Panc1 (cell line): Measurements from ENCODE around the gene KRT16. TPM values are rescaled to one million over a fixed set of nuclear protein-coding genes. Genes with fewer than 3 reads are reported as not detected.

Source experiments
- ATAC-seq: fragments of 200-7000 bp; cut with Tn5 transposase; 2 replicates; pipeline ENCODE4 v1.9.1; 2020; ENCODE audit warnings: mild to moderate bottlenecking, moderate library complexity
- BruUV-seq: library from RNA; stranded (reverse); fragments of 400-500 nt; replicated peaks from 2 replicates; lab custom pipeline; 2021; lab: Mats Ljungman, UMichigan
- CTCF ChIA-PET: fragments of 300-600 bp; sonication (Branson Sonifier 250); formaldehyde crosslinking; loops from one replicate; lab custom pipeline; 2022; ENCODE audit warnings: antibody characterized with exemption; lab: Charles Lee
- POLR2A ChIA-PET: fragments of 300-600 bp; sonication (Branson Sonifier 250); formaldehyde crosslinking; loops from one replicate; lab custom pipeline; 2022; ENCODE audit warnings: antibody characterized with exemption; lab: Charles Lee
- DNase-seq: peaks from one replicate; pipeline ENCODE4 v3.0.0-alpha.2; 2010; ENCODE audit warnings: low read depth, low spot score
- H3K27ac ChIP-seq: 2 replicates; pipeline ENCODE4 v1.5.1; 2011; ENCODE audit warnings: mild to moderate bottlenecking, low read length, inconsistent platforms
- H3K27me3 ChIP-seq: fragments of 200-500 bp; sonication (Bioruptor generic); 2 replicates; pipeline ENCODE4 v1.6.0; 2014; ENCODE audit warnings: low read length, inconsistent platforms; ENCODE audit not compliant: control insufficient read depth, insufficient read depth
- H3K36me3 ChIP-seq: fragments of 200-500 bp; sonication (Bioruptor generic); 2 replicates; pipeline ENCODE4 v1.5.1; 2014; ENCODE audit warnings: inconsistent platforms, mild to moderate bottlenecking, low read length, moderate library complexity; ENCODE audit not compliant: control insufficient read depth, insufficient read depth
- H3K4me1 ChIP-seq: 2 replicates; pipeline ENCODE4 v1.5.1; 2011; ENCODE audit warnings: inconsistent platforms, mild to moderate bottlenecking, low read length, moderate library complexity; ENCODE audit not compliant: control insufficient read depth, insufficient read depth
- H3K4me3 ChIP-seq, 2 experiments: 2 replicates each; pipeline ENCODE4 v1.5.1; 2011 to 2012; ENCODE audit warnings: low read depth in 2 of 2, low read length in 2 of 2, mild to moderate bottlenecking in 2 of 2, inconsistent platforms in 1 of 2, moderate library complexity in 1 of 2
- H3K9me3 ChIP-seq: fragments of 200-500 bp; sonication (Bioruptor generic); 2 replicates; pipeline ENCODE4 v1.5.1; 2014; ENCODE audit warnings: low read depth, mild to moderate bottlenecking, inconsistent platforms, low read length, moderate library complexity; ENCODE audit not compliant: control insufficient read depth, insufficient read depth
- POLR2AphosphoS5 ChIP-seq: IDR thresholded peaks from 2 replicates; pipeline ENCODE4 v1.6.1; 2012; ENCODE audit warnings: mild to moderate bottlenecking, low read depth, low read length, moderate library complexity
- SIN3A ChIP-seq: IDR thresholded peaks from 2 replicates; pipeline ENCODE4 v1.6.1; 2012; ENCODE audit warnings: low read depth, mild to moderate bottlenecking, low read length, moderate library complexity, borderline replicate concordance; ENCODE audit not compliant: insufficient read depth
- TCF7L2 ChIP-seq: IDR thresholded peaks from 2 replicates; pipeline ENCODE4 v1.6.1; 2011; ENCODE audit warnings: mild to moderate bottlenecking, low read depth, low read length, inconsistent platforms
- in situ Hi-C: cut with HindIII; loops from 2 replicates; pipeline ENCODE4 v1.10.0; 2016; ENCODE audit warnings: low sequenced_read_pairs, low pct_unique_long_range_greater_than_20kb
- intact Hi-C: fragments of 100-400 bp; cut with micrococcal nuclease; formaldehyde crosslinking; loops from one replicate; pipeline ENCODE4 v1.10.0; 2022; ENCODE audit not compliant: unreplicated experiment
- total RNA-seq: library from RNA; stranded (reverse); gene quantifications from one replicate; pipeline ENCODE4 v1.2.1, GENCODE V29; 2021; ENCODE audit not compliant: unreplicated experiment
- TF ChIP-seq, protein P1 (sequence below), 2 experiments: IDR thresholded peaks; 2 replicates each; pipeline ENCODE4 v1.6.1; 2011 to 2012; ENCODE audit warnings: low read depth in 2 of 2, control low read depth in 1 of 2, low read length in 1 of 2, mild to moderate bottlenecking in 1 of 2, moderate library complexity in 1 of 2; ENCODE audit not compliant: insufficient read depth in 1 of 2
- TF ChIP-seq, protein P2 (sequence below): fragments of 450-650 bp; IDR thresholded peaks from 2 replicates; pipeline ENCODE4 v1.5.1; 2017; ENCODE audit warnings: mild to moderate bottlenecking

The KRT16 gene
- total RNA-seq, 1 experiment from 2014 or later: 1.6 TPM

DNA sequence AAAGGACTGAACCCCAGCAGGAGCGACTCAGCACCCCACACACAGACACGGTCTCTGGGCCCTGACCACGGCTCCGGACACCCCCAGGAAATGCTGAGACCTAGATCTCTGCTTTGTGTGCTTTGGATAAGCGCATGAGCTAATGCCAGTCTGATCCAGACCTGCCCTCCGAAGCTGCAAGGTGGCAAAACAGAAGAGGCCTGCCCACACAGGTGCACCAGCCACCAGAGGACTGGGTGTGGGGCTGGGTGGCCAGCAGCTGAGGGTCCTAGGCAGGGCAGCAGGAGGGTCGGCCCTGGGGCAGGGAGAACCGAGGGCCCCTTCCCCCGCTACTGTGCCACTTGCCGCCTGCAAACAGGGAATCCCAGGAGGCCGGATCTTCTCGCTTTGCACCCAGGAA is 45.4 kb upstream of the KRT16 start:
- in situ Hi-C loops: no loop called here
- POLR2A ChIA-PET: no interaction called here

DNA sequence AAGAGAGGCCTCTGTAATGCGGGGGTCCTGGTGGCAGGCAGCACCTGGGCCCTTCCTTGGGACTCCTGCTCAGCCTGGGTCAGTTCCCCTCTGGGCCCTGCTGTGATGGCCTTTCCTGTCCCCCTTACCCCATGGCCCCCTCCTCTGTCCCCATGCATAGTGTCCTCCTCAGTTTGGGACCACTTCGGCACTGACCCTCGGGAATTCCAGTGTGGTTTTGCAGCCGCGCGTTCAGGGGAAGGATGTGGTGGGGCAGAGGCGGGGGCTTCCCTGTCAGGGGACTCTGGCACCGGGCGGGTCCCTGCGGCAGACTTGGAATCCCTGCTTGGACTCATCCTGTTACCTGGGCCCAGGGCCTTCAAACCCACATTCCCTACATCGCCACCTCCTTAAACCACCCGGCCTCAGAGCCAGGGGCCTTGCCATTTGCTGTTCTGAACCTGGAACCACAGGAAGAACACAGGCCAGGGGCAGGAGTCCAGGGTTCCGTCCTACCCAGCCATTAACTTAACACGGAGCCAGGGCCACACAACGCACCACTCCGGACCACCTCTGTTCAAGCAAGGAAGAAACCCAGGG is 44.7 kb upstream of the KRT16 start:
- CTCF ChIA-PET: interaction anchor here (0.6 to 1.3 kb wide), 2 partner anchors 9 to 652 kb away, joined by 3 to 5 read pairs; no protein-coding TSS in a partner anchor
- H3K9me3 ChIP-seq: no peaks in the 10 kb centered on the region
- in situ Hi-C loops (no loop called here), intact Hi-C loops (no loop called here)
- TF ChIP-seq, protein P1, sequence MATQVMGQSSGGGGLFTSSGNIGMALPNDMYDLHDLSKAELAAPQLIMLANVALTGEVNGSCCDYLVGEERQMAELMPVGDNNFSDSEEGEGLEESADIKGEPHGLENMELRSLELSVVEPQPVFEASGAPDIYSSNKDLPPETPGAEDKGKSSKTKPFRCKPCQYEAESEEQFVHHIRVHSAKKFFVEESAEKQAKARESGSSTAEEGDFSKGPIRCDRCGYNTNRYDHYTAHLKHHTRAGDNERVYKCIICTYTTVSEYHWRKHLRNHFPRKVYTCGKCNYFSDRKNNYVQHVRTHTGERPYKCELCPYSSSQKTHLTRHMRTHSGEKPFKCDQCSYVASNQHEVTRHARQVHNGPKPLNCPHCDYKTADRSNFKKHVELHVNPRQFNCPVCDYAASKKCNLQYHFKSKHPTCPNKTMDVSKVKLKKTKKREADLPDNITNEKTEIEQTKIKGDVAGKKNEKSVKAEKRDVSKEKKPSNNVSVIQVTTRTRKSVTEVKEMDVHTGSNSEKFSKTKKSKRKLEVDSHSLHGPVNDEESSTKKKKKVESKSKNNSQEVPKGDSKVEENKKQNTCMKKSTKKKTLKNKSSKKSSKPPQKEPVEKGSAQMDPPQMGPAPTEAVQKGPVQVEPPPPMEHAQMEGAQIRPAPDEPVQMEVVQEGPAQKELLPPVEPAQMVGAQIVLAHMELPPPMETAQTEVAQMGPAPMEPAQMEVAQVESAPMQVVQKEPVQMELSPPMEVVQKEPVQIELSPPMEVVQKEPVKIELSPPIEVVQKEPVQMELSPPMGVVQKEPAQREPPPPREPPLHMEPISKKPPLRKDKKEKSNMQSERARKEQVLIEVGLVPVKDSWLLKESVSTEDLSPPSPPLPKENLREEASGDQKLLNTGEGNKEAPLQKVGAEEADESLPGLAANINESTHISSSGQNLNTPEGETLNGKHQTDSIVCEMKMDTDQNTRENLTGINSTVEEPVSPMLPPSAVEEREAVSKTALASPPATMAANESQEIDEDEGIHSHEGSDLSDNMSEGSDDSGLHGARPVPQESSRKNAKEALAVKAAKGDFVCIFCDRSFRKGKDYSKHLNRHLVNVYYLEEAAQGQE (IDR thresholded peaks at IDR 0.05; ENCODE audit: insufficient read depth in 1 of 2, low read depth in 2 of 2, low read length in 1 of 2): no peak
- H3K36me3 ChIP-seq: no peaks in the 10 kb centered on the region
- H3K4me3 ChIP-seq: no peak overlapping the region
- no peak overlapping the region for H3K27ac ChIP-seq
- POLR2A ChIA-PET: no interaction called here
- H3K27me3 ChIP-seq: no peaks in the 10 kb centered on the region
- BruUV-seq: no TSS peak
- ATAC-seq (no peak), DNase-seq (no peak)
- H3K4me1 ChIP-seq: peaks cover 13% of the 10 kb centered on the region; the same call in 1 of the 2 replicates

More for the DNA sequence above, 45.4 kb upstream of the KRT16 start:
- no peaks in the 10 kb centered on the region for H3K36me3 ChIP-seq
- peaks cover 13% of the 10 kb centered on the region; the same call in 1 of the 2 replicates for H3K4me1 ChIP-seq
- CTCF ChIA-PET: interaction anchor here (1.3 kb wide), 1 partner anchor 9 kb away, joined by 5 read pairs; no protein-coding TSS in a partner anchor
- H3K27ac ChIP-seq: no peak overlapping the region
- H3K27me3 ChIP-seq: no peaks in the 10 kb centered on the region
- no peaks in the 10 kb centered on the region for H3K9me3 ChIP-seq
- ATAC-seq (no peak), DNase-seq (no peak)
- no peak for TF ChIP-seq TCF7L2
- TF ChIP-seq, protein P1 (IDR thresholded peaks at IDR 0.05; ENCODE audit: insufficient read depth in 1 of 2, low read depth in 2 of 2, low read length in 1 of 2): no peak
- no peak for TF ChIP-seq POLR2AphosphoS5
- TF ChIP-seq, protein P2, sequence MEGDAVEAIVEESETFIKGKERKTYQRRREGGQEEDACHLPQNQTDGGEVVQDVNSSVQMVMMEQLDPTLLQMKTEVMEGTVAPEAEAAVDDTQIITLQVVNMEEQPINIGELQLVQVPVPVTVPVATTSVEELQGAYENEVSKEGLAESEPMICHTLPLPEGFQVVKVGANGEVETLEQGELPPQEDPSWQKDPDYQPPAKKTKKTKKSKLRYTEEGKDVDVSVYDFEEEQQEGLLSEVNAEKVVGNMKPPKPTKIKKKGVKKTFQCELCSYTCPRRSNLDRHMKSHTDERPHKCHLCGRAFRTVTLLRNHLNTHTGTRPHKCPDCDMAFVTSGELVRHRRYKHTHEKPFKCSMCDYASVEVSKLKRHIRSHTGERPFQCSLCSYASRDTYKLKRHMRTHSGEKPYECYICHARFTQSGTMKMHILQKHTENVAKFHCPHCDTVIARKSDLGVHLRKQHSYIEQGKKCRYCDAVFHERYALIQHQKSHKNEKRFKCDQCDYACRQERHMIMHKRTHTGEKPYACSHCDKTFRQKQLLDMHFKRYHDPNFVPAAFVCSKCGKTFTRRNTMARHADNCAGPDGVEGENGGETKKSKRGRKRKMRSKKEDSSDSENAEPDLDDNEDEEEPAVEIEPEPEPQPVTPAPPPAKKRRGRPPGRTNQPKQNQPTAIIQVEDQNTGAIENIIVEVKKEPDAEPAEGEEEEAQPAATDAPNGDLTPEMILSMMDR: no peak
- no peak for TF ChIP-seq SIN3A
- intact Hi-C loops: no loop called here
- BruUV-seq: no TSS peak
- H3K4me3 ChIP-seq: no peak overlapping the region
